HepG2 (cell line): ENCODE measurements around the gene COPS6. TPM values are rescaled to one million over a fixed set of nuclear protein-coding genes. Genes with fewer than 3 reads are reported as not detected.

Experiments
- DNMT3B ChIP-seq: conservative IDR thresholded peaks from 2 replicates; pipeline ENCODE4 v1.6.1; 2016; ENCODE audit warnings: missing biosample characterization, control low read depth
- EEA1 ChIP-seq: sonication (generic); formaldehyde crosslinking; IDR thresholded peaks from 2 replicates; pipeline ENCODE4 v1.5.1; 2020; ENCODE audit warnings: mild to moderate bottlenecking, missing genetic modification reagents, borderline replicate concordance
- ETS1 ChIP-seq: sonication (generic); formaldehyde crosslinking; IDR thresholded peaks from 2 replicates; pipeline ENCODE4 v1.4.0; 2020; ENCODE audit warnings: missing genetic modification reagents
- FIP1L1 ChIP-seq: fragments of 200-400 bp; formaldehyde crosslinking; IDR thresholded peaks from 2 replicates; pipeline ENCODE4 v1.6.1; 2018; ENCODE audit warnings: low read depth, mild to moderate bottlenecking, low read length, moderate library complexity, borderline replicate concordance; ENCODE audit not compliant: insufficient read depth
- FOXC1 ChIP-seq: sonication (generic); formaldehyde crosslinking; IDR thresholded peaks from 2 replicates; pipeline ENCODE4 v1.8.0; 2022; ENCODE audit warnings: mild to moderate bottlenecking, missing genetic modification reagents, borderline replicate concordance
- PLSCR1 ChIP-seq: sonication (generic); formaldehyde crosslinking; IDR thresholded peaks from 2 replicates; pipeline ENCODE4 v1.5.0; 2020; ENCODE audit warnings: missing genetic modification reagents, mild to moderate bottlenecking, borderline replicate concordance
- POLR2AphosphoS5 ChIP-seq: IDR thresholded peaks from 2 replicates; pipeline ENCODE4 v1.6.1; 2012; ENCODE audit warnings: low read depth, low read length
- SNAPC5 ChIP-seq: sonication (generic); formaldehyde crosslinking; IDR thresholded peaks from 2 replicates; pipeline ENCODE4 v1.8.1; 2023; ENCODE audit warnings: mild to moderate bottlenecking, missing genetic modification reagents, borderline replicate concordance
- SP4 ChIP-seq: sonication (generic); formaldehyde crosslinking; IDR thresholded peaks from 2 replicates; pipeline ENCODE4 v1.8.1; 2023; ENCODE audit warnings: mild to moderate bottlenecking, missing genetic modification reagents
- TBP ChIP-seq: sonication (generic); formaldehyde crosslinking; IDR thresholded peaks from 2 replicates; pipeline ENCODE4 v1.5.0; 2020; ENCODE audit warnings: missing genetic modification reagents
- ZNF20 ChIP-seq: sonication (generic); formaldehyde crosslinking; IDR thresholded peaks from 2 replicates; pipeline ENCODE4 v1.4.0; 2020; ENCODE audit warnings: mild to moderate bottlenecking, moderate library complexity, missing genetic modification reagents
- ZNF318 ChIP-seq: sonication (generic); formaldehyde crosslinking; IDR thresholded peaks from 2 replicates; pipeline ENCODE4 v1.4.0; 2020; ENCODE audit warnings: mild to moderate bottlenecking, missing genetic modification reagents
- ZNF503 ChIP-seq: sonication (generic); formaldehyde crosslinking; IDR thresholded peaks from 2 replicates; pipeline ENCODE4 v1.4.0; 2020; ENCODE audit warnings: missing genetic modification reagents
- ZNF569 ChIP-seq: sonication (generic); formaldehyde crosslinking; IDR thresholded peaks from 2 replicates; pipeline ENCODE4 v1.5.0; 2020; ENCODE audit warnings: mild to moderate bottlenecking, missing genetic modification reagents, moderate library complexity, borderline replicate concordance
- ZNF879 ChIP-seq: sonication (generic); formaldehyde crosslinking; IDR thresholded peaks from 2 replicates; pipeline ENCODE4 v1.8.1; 2023; ENCODE audit warnings: missing genetic modification reagents
- ZSCAN25 ChIP-seq: sonication (generic); formaldehyde crosslinking; IDR thresholded peaks from 2 replicates; pipeline ENCODE4 v1.8.0; 2022; ENCODE audit warnings: mild to moderate bottlenecking, missing genetic modification reagents
- polyA plus RNA-seq, 8 experiments: library from polyadenylated mRNA; depleted of rRNA in 3 of 8; stranded (reverse) in 7 of 8; unstranded in 1 of 8; fragments of >200 nt; fragmentation: Illumina TruSeq in 4 of 8; extraction: Trizol in 4 of 8; gene quantifications; 2 replicates each; pipeline versions ENCODE4 v1.2.1 to v1.2.3, GENCODE V29; 2011 to 2016; ENCODE audit warnings: low read depth in 4 of 8, missing spikeins in 1 of 8, mixed read lengths in 1 of 8; ENCODE audit not compliant: insufficient read depth in 1 of 8
- total RNA-seq, 5 experiments: library from RNA; depleted of rRNA; stranded (reverse); fragments of >200 nt; fragmentation: Illumina TruSeq; extraction: Trizol; gene quantifications; 2 replicates each; pipeline ENCODE4 v1.2.3, GENCODE V29; 2016; ENCODE audit warnings: low read depth in 1 of 5

COPS6 gene
- total and polyA plus RNA-seq, 2 of the 13 experiments (the other 11 are each of a cell fraction or from before 2014, with no cell fraction given) = 33.4 to 117 TPM

- TF ChIP-seq ZNF318 (CRISPR knock-in tag) (no peak), TBP (CRISPR knock-in tag) (no peak), ZNF569 (CRISPR knock-in tag) (no peak), FOXC1 (CRISPR knock-in tag) (0 out of 2 replicates have a peak, but pooled peaks have one; percentile 56), FIP1L1 (no peak), ZSCAN25 (CRISPR knock-in tag) (0 out of 2 replicates have a peak, but pooled peaks have one; percentile 20), ZNF503 (CRISPR knock-in tag) (peak; percentile 36; the same call in 1 of the 2 replicates), PLSCR1 (CRISPR knock-in tag) (no peak), POLR2AphosphoS5 (peak; percentile 82), SNAPC5 (CRISPR knock-in tag) (no peak), ETS1 (CRISPR knock-in tag) (no peak), EEA1 (CRISPR knock-in tag) (no peak), ZNF879 (no peak), DNMT3B (CRISPR knock-in tag) (0 out of 2 replicates have a peak, but pooled peaks have one; percentile 53), ZNF20 (CRISPR knock-in tag) (no peak), SP4 (CRISPR knock-in tag) (peak; percentile 48; the same call in 1 of the 2 replicates)
These were observed 39.1 kb upstream of the COPS6 start, which contains the start of gene ZSCAN21 (continued) for GRCh38 chr7:100049441-100050291.
